GM10266 (cell line): ENCODE measurements around the gene GPS2.

Source experiments
- DNase-seq: peaks from one replicate; pipeline ENCODE4 v3.0.0; 2012; ENCODE audit errors: extremely low spot score
- TF ChIP-seq, protein P1 (sequence below): IDR thresholded peaks from 2 replicates; pipeline ENCODE4 v1.5.1; 2012; ENCODE audit warnings: mild to moderate bottlenecking, low read depth; ENCODE audit not compliant: control insufficient read depth, insufficient read depth; ENCODE audit errors: missing control alignments

Gene GPS2

DNA sequence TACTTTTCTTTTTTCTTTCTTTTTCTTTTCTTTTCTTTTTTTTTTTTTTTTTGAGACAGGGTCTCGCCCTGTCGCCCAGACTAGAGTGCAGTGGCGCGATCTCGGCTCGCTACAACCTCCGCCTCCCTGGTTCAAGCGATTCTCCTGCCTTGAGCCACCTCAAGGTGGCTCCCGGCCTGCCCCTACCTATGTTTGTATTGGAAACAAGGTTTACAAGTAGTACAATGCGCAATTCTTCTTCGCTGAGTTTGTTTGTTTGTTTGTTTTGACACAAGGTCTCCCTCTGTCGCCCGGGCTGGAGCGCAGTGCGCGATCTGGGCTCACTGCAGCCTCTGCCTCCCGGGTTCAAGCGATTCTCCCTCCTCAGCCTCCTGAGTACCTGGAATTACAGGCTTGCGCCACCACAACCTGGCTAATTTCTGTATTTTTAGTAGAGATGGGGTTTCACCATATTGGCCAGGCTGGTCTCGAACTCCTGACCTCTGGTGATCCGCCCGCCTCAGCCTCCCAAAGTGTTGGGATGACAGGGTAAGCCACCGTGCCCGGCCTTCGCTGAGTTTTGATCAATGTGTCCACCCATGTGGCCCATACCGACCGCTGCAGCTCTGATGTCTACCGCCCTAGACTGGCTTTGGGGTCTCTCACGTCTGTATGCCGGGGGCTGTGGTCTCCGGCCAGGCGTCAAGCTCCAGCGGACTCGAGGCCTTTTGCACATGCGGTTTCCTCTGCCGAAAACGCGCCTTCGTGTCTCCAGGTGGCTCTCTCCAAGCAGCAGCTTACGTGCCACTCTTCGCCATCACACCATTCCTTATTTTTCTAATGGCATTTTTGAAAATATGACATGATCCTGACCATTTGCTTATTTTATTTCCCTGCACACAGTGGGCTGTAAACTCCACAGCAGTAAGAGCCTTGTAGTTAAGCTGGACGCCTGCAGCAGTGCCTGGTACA is 19.7 kb downstream of the GPS2 start:
- DNase-seq: peak; percentile 32

DNA sequence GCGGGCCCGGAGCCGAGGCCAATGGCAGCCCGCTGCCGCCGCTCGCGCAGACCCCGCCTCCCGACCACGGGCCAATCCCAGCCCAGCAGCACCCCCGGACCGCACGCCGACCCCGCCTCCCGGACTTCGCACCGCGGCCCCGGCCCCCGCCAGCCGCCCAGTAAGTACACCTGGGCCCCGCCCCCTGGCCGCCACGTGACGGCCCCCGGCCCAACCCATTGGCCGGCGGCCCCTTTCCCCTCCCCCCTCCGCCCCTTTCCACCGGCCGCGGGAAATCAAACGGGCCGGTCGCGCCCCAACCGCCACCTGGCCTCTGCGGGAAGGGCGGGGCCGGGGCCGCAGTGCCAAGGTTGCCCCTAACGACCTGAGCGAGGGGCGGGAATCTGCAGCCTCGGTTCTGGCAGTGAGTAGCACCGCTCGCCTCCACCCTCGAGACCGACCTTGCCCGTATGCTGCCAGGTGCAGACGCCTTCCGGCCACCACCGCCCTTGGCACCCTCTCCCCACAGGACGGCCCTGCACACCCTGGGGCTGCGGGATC is 20.5 kb downstream of the GPS2 start, which contains the start of gene YBX2:
YBX2 (minus strand) TSS at position 26 of the 540 bp plus-strand sequence. CDS start 139 bp downstream, outside the sequence.
- DNase-seq: peak; percentile 95
- TF ChIP-seq, protein P1, sequence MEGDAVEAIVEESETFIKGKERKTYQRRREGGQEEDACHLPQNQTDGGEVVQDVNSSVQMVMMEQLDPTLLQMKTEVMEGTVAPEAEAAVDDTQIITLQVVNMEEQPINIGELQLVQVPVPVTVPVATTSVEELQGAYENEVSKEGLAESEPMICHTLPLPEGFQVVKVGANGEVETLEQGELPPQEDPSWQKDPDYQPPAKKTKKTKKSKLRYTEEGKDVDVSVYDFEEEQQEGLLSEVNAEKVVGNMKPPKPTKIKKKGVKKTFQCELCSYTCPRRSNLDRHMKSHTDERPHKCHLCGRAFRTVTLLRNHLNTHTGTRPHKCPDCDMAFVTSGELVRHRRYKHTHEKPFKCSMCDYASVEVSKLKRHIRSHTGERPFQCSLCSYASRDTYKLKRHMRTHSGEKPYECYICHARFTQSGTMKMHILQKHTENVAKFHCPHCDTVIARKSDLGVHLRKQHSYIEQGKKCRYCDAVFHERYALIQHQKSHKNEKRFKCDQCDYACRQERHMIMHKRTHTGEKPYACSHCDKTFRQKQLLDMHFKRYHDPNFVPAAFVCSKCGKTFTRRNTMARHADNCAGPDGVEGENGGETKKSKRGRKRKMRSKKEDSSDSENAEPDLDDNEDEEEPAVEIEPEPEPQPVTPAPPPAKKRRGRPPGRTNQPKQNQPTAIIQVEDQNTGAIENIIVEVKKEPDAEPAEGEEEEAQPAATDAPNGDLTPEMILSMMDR: no peak

More for the DNA sequence above, 19.7 kb downstream of the GPS2 start:
- TF ChIP-seq, protein P1: no peak

DNA sequence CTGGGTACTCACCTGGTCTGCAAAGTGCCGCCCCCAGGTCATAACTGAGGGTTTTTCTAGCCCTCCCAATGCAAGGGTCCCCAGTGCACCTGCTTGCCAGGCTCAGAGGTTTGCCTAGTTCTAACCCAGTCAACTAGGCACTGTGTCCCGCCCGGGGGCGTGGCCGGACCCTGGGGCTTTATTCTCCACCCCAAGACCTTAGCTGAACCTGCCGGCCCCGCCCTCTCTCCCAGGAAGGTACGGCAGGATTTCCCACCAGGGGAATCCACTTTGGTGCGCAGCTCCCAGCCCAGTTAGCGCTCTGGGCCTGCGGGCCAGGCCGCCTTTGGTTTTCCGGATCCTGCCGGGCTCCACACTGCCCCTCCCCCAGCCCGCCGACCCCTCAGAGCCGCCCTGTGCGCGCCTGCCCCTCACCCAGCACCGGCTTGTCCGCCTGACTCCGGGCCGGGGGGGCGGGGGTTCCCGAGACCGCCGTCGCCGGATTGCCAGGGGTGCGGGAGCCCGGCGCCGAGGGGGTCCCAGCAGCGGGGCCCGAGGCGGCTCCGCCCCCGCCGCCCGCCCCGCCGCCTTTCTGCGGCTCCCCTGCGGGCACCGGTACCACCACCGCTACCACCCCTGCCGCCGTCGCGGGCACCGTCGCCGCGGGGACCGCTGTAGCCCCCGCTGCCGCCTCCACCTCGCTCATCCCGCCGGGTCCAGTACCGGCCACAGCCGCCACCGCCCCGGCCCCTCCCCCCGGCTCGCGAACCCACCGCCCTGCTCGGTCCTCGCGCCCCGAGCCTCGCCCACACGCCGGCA is 21.1 kb downstream of the GPS2 start:
- TF ChIP-seq, protein P1: no peak
- DNase-seq: peak; percentile 45

DNA sequence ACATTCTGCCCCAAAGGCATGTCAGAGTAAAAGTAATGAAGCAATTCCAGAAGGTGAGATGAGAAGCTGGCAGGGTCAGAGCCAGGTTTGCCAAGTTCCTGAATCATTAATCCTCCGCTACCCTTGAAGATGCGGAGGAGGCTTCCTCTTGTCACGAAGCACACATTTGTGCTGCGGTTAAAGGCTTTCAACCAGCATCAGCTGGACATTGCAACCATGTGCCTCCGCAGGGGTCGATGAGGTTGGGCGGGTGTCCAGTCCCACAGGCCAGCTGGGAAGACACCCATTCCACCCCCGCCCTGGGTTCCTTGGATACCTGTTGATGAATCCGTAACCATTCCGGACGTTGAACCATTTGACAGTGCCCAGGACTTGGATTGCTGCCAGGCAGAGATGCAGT is 22.0 kb downstream of the GPS2 start:
- peak; percentile 23 for DNase-seq
- TF ChIP-seq, protein P1: no peak

DNA sequence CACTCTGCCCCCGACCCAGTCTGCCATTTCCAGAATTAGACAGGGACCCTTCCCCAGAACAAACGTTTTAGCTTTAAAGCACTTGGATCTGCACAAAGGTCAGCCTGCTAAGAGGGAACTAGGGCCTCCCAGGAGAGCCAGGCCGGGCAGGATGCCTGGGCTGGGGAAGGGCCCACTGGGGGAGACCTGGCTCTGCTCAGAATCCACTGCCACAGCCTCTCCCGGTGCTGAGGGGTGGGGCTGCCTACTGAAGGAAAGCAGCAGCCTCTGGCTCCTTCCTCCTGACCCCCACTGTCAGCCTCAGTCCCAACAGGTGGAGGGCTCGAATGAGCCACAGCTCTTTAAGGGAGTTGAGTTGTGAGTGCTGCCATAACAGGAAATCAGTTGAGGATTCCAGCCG is 22.4 kb downstream of the GPS2 start:
- TF ChIP-seq, protein P1: no peak
- DNase-seq: peak; percentile 30

DNA sequence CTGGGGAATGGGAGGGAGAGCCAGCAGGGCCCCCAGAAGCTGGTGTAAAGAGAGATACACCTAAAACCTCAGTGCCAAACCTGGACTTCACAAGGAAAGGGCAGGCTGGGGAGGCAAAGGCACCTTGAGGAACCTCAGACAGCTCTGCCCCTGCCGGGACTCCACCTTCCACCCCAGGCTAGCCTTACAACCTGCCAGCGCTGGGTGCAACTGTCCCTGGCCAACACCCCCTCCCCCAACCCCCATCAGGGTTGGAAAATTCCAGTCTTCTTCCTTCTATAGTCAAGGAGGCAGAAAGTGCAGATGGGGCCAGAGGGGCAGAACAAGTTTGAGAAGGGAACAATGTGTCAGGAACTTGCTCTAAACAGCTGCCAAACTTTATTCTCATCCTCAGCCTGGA is 23.0 kb downstream of the GPS2 start:
- TF ChIP-seq, protein P1: no peak
- DNase-seq: peak; percentile 19

DNA sequence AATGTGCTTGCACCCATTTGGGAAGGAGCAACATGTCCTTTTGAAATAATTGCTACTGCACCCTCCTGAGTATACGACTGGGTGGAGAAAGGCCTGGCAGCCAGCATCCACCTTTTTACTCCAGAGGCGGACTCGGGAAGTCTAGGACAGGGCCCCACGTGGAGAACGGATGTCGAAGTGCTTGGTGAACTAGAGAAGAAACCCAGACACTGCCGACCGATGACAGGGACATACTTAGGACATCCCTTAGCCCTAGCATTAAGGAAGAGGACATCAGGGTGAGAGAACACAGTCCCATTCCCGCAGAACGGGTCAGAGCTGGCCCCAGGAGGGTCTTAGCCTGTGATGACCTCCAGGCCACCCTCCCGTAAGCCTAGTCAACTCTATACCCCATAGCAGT is 24.5 kb downstream of the GPS2 start:
- TF ChIP-seq, protein P1: no peak
- no peak for DNase-seq
